DMS114 treated with DMSO at 0.1 percent for 48 hours (cell line): ENCODE measurements around the gene RPL32.
"Not testable (repeated sequence)": the region's sequence is repeated elsewhere in the genome, so short reads cannot be mapped to it uniquely, and the experiment has no call there.

Experiments
- DNase-seq: peaks from one replicate; lab custom pipeline; 2025; ENCODE audit not compliant: unreplicated experiment; lab: John Stamatoyannopoulos, UW

RPL32 gene

GRCh38 chr3:12841149-12841969 is at the start of gene RPL32:
Gene RPL32 (minus strand): TSS chr3:12841565. CDS start chr3:12840237, 1,328 bp downstream.
- DNase-seq, result peak; percentile 92

GRCh38 chr3:12890610-12891390 is 49.4 kb upstream of the RPL32 start:
- DNase-seq, result no peak

GRCh38 chr3:12886736-12887135 is 45.4 kb upstream of the RPL32 start:
- no peak for DNase-seq

- no peak for DNase-seq
These were observed 44.8 kb upstream of the RPL32 start for GRCh38 chr3:12886106-12886679.

- no peak for DNase-seq
These were observed 44.2 kb upstream of the RPL32 start for GRCh38 chr3:12885583-12885930.

GRCh38 chr3:12884790-12885582 is 43.6 kb upstream of the RPL32 start:
- no peak for DNase-seq

GRCh38 chr3:12884186-12884680 is 42.9 kb upstream of the RPL32 start:
- no peak for DNase-seq

GRCh38 chr3:12882336-12883310 is 41.3 kb upstream of the RPL32 start:
- DNase-seq, result no peak

GRCh38 chr3:12881858-12882257 is 40.5 kb upstream of the RPL32 start:
- DNase-seq, result not testable (repeated sequence)

- no peak for DNase-seq
These were observed 37.9 kb upstream of the RPL32 start for GRCh38 chr3:12879191-12879815.

GRCh38 chr3:12878758-12879157 is 37.4 kb upstream of the RPL32 start:
- DNase-seq, result not testable (repeated sequence)

GRCh38 chr3:12878141-12878574 is 36.8 kb upstream of the RPL32 start:
- no peak for DNase-seq

- DNase-seq, result no peak
These were observed 35.7 kb upstream of the RPL32 start for GRCh38 chr3:12877040-12877439.

GRCh38 chr3:12875857-12876836 is 34.8 kb upstream of the RPL32 start:
- no peak for DNase-seq

- DNase-seq, result no peak
These were observed 30.1 kb upstream of the RPL32 start for GRCh38 chr3:12871404-12871983.

GRCh38 chr3:12870942-12871341 is 29.6 kb upstream of the RPL32 start:
- no peak for DNase-seq

GRCh38 chr3:12869035-12869621 is 27.8 kb upstream of the RPL32 start:
- DNase-seq, result peak; percentile 9
